Measurements from ENCODE around the gene RXRA. TPM values are rescaled to one million over a fixed set of nuclear protein-coding genes. Genes with fewer than 3 reads are reported as not detected.

Gene RXRA
- total RNA-seq, 1 donor from 2014 or later, result 33.4 TPM

DNA sequence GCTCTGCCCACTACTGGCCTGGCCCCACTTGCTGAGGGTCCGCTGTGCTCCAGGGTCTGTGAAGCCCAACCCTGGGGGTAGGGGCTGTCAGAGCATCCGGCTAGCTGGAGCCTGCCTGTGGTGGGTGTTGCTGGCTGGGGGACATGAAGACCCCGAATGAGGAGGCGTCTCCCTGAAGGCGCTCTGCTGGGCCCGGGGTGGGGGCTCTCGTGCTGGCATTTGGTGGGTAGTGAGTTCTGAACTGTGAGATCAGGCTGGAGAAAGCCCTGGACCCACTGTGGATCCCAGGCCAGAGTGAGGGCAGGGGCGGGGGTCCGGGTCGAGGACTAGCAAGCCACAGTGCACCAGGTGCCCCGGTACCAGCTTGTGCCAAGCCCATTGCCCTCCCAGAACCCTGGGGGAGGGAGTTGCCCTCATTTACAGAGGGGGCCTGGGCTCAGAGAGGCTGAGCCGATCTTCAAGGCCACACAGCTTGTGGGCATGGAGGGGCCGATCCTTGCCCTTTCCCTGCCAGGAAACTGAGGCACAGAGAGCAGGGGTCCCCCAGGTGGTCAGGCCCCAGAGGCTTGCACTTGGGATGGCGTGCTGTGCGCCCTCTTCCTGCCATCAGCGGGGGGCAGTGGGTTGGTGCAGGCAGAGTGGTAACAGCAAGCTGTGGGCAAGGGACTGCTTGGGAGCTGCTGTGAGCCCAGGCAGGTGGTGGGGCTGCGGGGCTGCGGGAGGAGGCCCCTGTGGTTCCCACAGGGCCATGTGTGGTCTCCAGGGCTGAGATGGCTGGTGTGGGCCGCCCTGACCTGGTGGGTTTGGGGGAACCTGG lies 15.9 kb downstream of the RXRA start:
- no peak overlapping the region for H3K27ac ChIP-seq (ENCODE audit: low read depth, low read length)
- no peaks in the 10 kb centered on the region for H3K9me3 ChIP-seq (ENCODE audit: insufficient read depth, low read depth, low read length)
- H3K36me3 ChIP-seq (ENCODE audit: insufficient read depth, low read length), result no peaks in the 10 kb centered on the region
- no peak overlapping the region for H3K4me3 Mint-ChIP-seq (ENCODE audit: unreplicated experiment)
- no peak overlapping the region for H3K9ac ChIP-seq (ENCODE audit: low read length)
- no peak for TF ChIP-seq EZH2 (IDR thresholded peaks at IDR 0.05; ENCODE audit: insufficient read depth, low read length)
- TF ChIP-seq, protein P1, sequence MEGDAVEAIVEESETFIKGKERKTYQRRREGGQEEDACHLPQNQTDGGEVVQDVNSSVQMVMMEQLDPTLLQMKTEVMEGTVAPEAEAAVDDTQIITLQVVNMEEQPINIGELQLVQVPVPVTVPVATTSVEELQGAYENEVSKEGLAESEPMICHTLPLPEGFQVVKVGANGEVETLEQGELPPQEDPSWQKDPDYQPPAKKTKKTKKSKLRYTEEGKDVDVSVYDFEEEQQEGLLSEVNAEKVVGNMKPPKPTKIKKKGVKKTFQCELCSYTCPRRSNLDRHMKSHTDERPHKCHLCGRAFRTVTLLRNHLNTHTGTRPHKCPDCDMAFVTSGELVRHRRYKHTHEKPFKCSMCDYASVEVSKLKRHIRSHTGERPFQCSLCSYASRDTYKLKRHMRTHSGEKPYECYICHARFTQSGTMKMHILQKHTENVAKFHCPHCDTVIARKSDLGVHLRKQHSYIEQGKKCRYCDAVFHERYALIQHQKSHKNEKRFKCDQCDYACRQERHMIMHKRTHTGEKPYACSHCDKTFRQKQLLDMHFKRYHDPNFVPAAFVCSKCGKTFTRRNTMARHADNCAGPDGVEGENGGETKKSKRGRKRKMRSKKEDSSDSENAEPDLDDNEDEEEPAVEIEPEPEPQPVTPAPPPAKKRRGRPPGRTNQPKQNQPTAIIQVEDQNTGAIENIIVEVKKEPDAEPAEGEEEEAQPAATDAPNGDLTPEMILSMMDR (IDR thresholded peaks at IDR 0.05; ENCODE audit: insufficient read depth, low read depth, low read length), result no peak
- no peaks in the 10 kb centered on the region for H3K27me3 Mint-ChIP-seq (ENCODE audit: low read depth, unreplicated experiment)
- no peak overlapping the region for H2AFZ ChIP-seq (ENCODE audit: low read depth, low read length)
- FAIRE-seq, result no peak
- H3K27me3 ChIP-seq (ENCODE audit: insufficient read depth, low read length), result no peaks in the 10 kb centered on the region
- H3K4me3 ChIP-seq (ENCODE audit: insufficient read depth, low read depth, low read length), result no peak overlapping the region
- H3K9me3 Mint-ChIP-seq (ENCODE audit: unreplicated experiment), result no peaks in the 10 kb centered on the region
- no peaks in the 10 kb centered on the region for H3K36me3 Mint-ChIP-seq (ENCODE audit: low read depth, unreplicated experiment)
- peaks cover 100% of the 10 kb centered on the region for H4K20me1 ChIP-seq (ENCODE audit: insufficient read depth, low read length)
- H3K4me1 ChIP-seq (ENCODE audit: insufficient read depth, low read length), result peaks cover 19% of the 10 kb centered on the region
- DNase-seq (ENCODE audit: low read depth), result no peak
- H3K79me2 ChIP-seq (ENCODE audit: insufficient read depth, low read length), result peaks cover 99% of the 10 kb centered on the region
- H3K4me2 ChIP-seq (ENCODE audit: low read length), result no peak overlapping the region
- H3K4me1 Mint-ChIP-seq (ENCODE audit: low read depth, unreplicated experiment), result peaks cover 12% of the 10 kb centered on the region
- H3K27ac Mint-ChIP-seq (ENCODE audit: unreplicated experiment), result no peak overlapping the region

DNA sequence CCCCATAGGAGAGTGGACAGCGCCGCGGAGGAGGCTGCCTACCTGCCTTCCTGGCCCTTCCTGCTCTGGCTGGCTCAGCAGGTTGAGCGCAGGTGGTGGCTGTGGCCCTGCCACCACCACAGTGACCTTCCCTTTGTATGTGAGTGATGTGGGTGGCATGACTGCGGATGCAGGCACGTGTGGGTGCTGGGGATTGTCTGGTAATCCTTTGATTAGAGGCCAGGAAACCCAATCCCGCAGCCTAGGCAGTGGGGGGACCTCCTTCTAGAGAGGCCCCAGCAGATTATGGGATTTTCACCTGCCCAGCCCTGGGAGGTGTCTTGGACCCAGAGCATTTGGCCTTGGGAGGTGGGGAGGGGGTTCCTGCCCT lies 16.5 kb downstream of the RXRA start:
- TF ChIP-seq, protein P1 (IDR thresholded peaks at IDR 0.05; ENCODE audit: insufficient read depth, low read depth, low read length), result no peak
- TF ChIP-seq EZH2 (IDR thresholded peaks at IDR 0.05; ENCODE audit: insufficient read depth, low read length), result no peak
- Mint-ChIP-seq H3K4me1 (ENCODE audit: low read depth, unreplicated experiment) (peaks cover 10% of the 10 kb centered on the region), H3K36me3 (ENCODE audit: low read depth, unreplicated experiment) (no peaks in the 10 kb centered on the region), H3K27ac (ENCODE audit: unreplicated experiment) (peak overlapping the region; percentile 2), H3K4me3 (ENCODE audit: unreplicated experiment) (no peak overlapping the region), H3K27me3 (ENCODE audit: low read depth, unreplicated experiment) (no peaks in the 10 kb centered on the region), H3K9me3 (ENCODE audit: unreplicated experiment) (no peaks in the 10 kb centered on the region)
- H3K4me1 ChIP-seq (ENCODE audit: insufficient read depth, low read length), result peaks cover 19% of the 10 kb centered on the region
- H3K27ac ChIP-seq (ENCODE audit: low read depth, low read length), result no peak overlapping the region
- no peaks in the 10 kb centered on the region for H3K9me3 ChIP-seq (ENCODE audit: insufficient read depth, low read depth, low read length)
- H3K4me3 ChIP-seq (ENCODE audit: insufficient read depth, low read depth, low read length), result no peak overlapping the region
- no peak overlapping the region for H3K4me2 ChIP-seq (ENCODE audit: low read length)
- H3K79me2 ChIP-seq (ENCODE audit: insufficient read depth, low read length), result peaks cover 99% of the 10 kb centered on the region
- no peaks in the 10 kb centered on the region for H3K27me3 ChIP-seq (ENCODE audit: insufficient read depth, low read length)
- DNase-seq (ENCODE audit: low read depth), result no peak
- no peak overlapping the region for H2AFZ ChIP-seq (ENCODE audit: low read depth, low read length)
- no peak overlapping the region for H3K9ac ChIP-seq (ENCODE audit: low read length)
- FAIRE-seq, result no peak
- H4K20me1 ChIP-seq (ENCODE audit: insufficient read depth, low read length), result peaks cover 100% of the 10 kb centered on the region
- H3K36me3 ChIP-seq (ENCODE audit: insufficient read depth, low read length), result no peaks in the 10 kb centered on the region

DNA sequence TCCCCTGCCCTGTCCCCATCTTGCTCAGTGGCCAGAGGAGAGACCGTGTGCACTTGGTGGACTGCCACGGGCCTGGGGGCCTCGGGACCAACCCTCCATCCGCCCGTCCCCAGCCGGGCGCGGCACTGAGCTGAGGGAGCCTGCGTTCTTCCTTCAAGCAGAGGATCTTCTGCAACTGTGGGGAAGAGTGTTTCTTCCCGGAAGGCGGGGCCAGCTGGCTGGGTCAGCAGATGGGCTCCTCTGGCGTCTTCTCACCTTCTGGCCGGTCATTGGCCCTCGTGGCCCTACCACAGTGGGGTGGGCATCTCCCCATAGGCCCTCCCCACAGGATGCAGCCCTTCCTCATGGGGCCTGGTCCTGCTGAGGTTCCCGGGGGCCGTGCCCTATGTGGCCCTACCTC lies 17.4 kb downstream of the RXRA start:
- no peak overlapping the region for H3K27ac Mint-ChIP-seq (ENCODE audit: unreplicated experiment)
- H3K4me3 ChIP-seq (ENCODE audit: insufficient read depth, low read depth, low read length), result no peak overlapping the region
- no peaks in the 10 kb centered on the region for H3K27me3 ChIP-seq (ENCODE audit: insufficient read depth, low read length)
- no peaks in the 10 kb centered on the region for H3K36me3 Mint-ChIP-seq (ENCODE audit: low read depth, unreplicated experiment)
- DNase-seq (ENCODE audit: low read depth), result no peak
- no peak overlapping the region for H2AFZ ChIP-seq (ENCODE audit: low read depth, low read length)
- no peak overlapping the region for H3K9ac ChIP-seq (ENCODE audit: low read length)
- no peak for FAIRE-seq
- no peak overlapping the region for H3K4me2 ChIP-seq (ENCODE audit: low read length)
- peaks cover 14% of the 10 kb centered on the region for H3K4me1 Mint-ChIP-seq (ENCODE audit: low read depth, unreplicated experiment)
- no peak overlapping the region for H3K27ac ChIP-seq (ENCODE audit: low read depth, low read length)
- H4K20me1 ChIP-seq (ENCODE audit: insufficient read depth, low read length), result peaks cover 100% of the 10 kb centered on the region
- H3K4me3 Mint-ChIP-seq (ENCODE audit: unreplicated experiment), result no peak overlapping the region
- H3K4me1 ChIP-seq (ENCODE audit: insufficient read depth, low read length), result peaks cover 18% of the 10 kb centered on the region
- no peaks in the 10 kb centered on the region for H3K9me3 Mint-ChIP-seq (ENCODE audit: unreplicated experiment)
- TF ChIP-seq, protein P1 (IDR thresholded peaks at IDR 0.05; ENCODE audit: insufficient read depth, low read depth, low read length), result no peak
- TF ChIP-seq EZH2 (IDR thresholded peaks at IDR 0.05; ENCODE audit: insufficient read depth, low read length), result no peak
- H3K36me3 ChIP-seq (ENCODE audit: insufficient read depth, low read length), result no peaks in the 10 kb centered on the region
- H3K9me3 ChIP-seq (ENCODE audit: insufficient read depth, low read depth, low read length), result no peaks in the 10 kb centered on the region
- no peaks in the 10 kb centered on the region for H3K27me3 Mint-ChIP-seq (ENCODE audit: low read depth, unreplicated experiment)
- H3K79me2 ChIP-seq (ENCODE audit: insufficient read depth, low read length), result peaks cover 99% of the 10 kb centered on the region

All from astrocyte (in vitro differentiated cells and primary cell).